Calu3 (cell line): ENCODE data around the gene KCNH4. TPM values are rescaled to one million over a fixed set of nuclear protein-coding genes. Genes with fewer than 3 reads are reported as not detected.
A peak's percentile ranks its signal among the peaks of the same experiment; 100 is the strongest.

Experiments used
- Bru-seq: library from RNA; stranded (reverse); fragments of 400-500 nt; gene quantifications from one replicate; lab custom pipeline; 2021; lab: Mats Ljungman, UMichigan
- BruChase-seq, 2 experiments: library from RNA; stranded (reverse); fragments of 400-500 nt; gene quantifications; one replicate each; lab custom pipeline; 2021; lab: Mats Ljungman, UMichigan
- BruUV-seq: library from RNA; stranded (reverse); fragments of 400-500 nt; replicated peaks from 2 replicates; lab custom pipeline; 2021; lab: Mats Ljungman, UMichigan
- CTCF ChIA-PET: fragments of 300-600 bp; sonication (Branson Sonifier 250); formaldehyde crosslinking; loops from one replicate; lab custom pipeline; 2022; ENCODE audit warnings: antibody characterized with exemption; lab: Charles Lee
- DNase-seq: peaks from one replicate; pipeline ENCODE4 v3.0.0; 2022
- H3K27ac Mint-ChIP-seq: one replicate; pipeline ENCODE4 v1.8.0; 2022; ENCODE audit warnings: mixed read lengths; ENCODE audit not compliant: unreplicated experiment
- H3K27me3 Mint-ChIP-seq: one replicate; pipeline ENCODE4 v1.8.0; 2022; ENCODE audit warnings: mixed read lengths; ENCODE audit not compliant: unreplicated experiment
- H3K36me3 Mint-ChIP-seq: one replicate; pipeline ENCODE4 v1.8.0; 2022; ENCODE audit warnings: mild to moderate bottlenecking, moderate library complexity, mixed read lengths; ENCODE audit not compliant: insufficient read depth, unreplicated experiment
- H3K4me1 Mint-ChIP-seq: one replicate; pipeline ENCODE4 v1.8.0; 2022; ENCODE audit warnings: mild to moderate bottlenecking, low read depth, mixed read lengths; ENCODE audit not compliant: unreplicated experiment
- H3K4me3 Mint-ChIP-seq: one replicate; pipeline ENCODE4 v1.8.0; 2022; ENCODE audit warnings: mild to moderate bottlenecking, low read depth, moderate library complexity, mixed read lengths; ENCODE audit not compliant: unreplicated experiment
- H3K9me3 Mint-ChIP-seq: one replicate; pipeline ENCODE4 v1.8.0; 2022; ENCODE audit warnings: low read depth, mixed read lengths; ENCODE audit not compliant: unreplicated experiment
- CTCF ChIP-seq: fragments of 200-600 bp; IDR thresholded peaks from one replicate; pipeline ENCODE4 v1.8.0; 2022; ENCODE audit warnings: antibody characterized with exemption; ENCODE audit not compliant: unreplicated experiment
- intact Hi-C: fragments of 100-400 bp; cut with micrococcal nuclease; formaldehyde crosslinking; loops from one replicate; pipeline ENCODE4 v1.10.0; 2022; ENCODE audit not compliant: unreplicated experiment
- long read RNA-seq: library from polyadenylated mRNA; stranded (forward); transcript quantifications from one replicate; pipeline ENCODE4 v2.0.0, GENCODE V29; 2022
- total RNA-seq: library from RNA; stranded (reverse); gene quantifications from 2 replicates; pipeline ENCODE4 v1.2.3, GENCODE V29; 2022

KCNH4 gene
- total RNA-seq = not detected in 2 replicates
- Bru-seq, nascent RNA = percentile 4 among the genes with signal in this experiment
- BruChase-seq, experiment 1, labeled RNA remaining after a 6-hour chase = percentile 9 among the genes with signal in this experiment
- BruChase-seq, experiment 2, labeled RNA remaining after a 2-hour chase = percentile 10 among the genes with signal in this experiment
- long read RNA-seq = 0 reads

- H3K27me3 Mint-ChIP-seq = peaks cover 54% of the 10 kb centered on the region
- DNase-seq = peak; percentile 36
- BruUV-seq = no TSS peak
- no peak within 1 kb of the TSS for H3K27ac Mint-ChIP-seq
- no peak within 1 kb of the TSS for H3K4me3 Mint-ChIP-seq
- H3K9me3 Mint-ChIP-seq = no peaks in the 10 kb centered on the region
- peaks cover 5% of the 10 kb centered on the region for H3K36me3 Mint-ChIP-seq
- H3K4me1 Mint-ChIP-seq = peaks cover 38% of the 10 kb centered on the region
- CTCF ChIA-PET = interaction anchor here (0.6 to 1.2 kb wide), 2 partner anchors 13 to 763 kb away, joined by 3 read pairs; partner anchors contain the start of gene GHDC
- intact Hi-C loops = no loop called here
- TF ChIP-seq CTCF = no peak
Observed at GRCh38 chr17:42180922-42181850, at the start of gene KCNH4. TSS of gene KCNH4 (minus strand) at chr17:42181142. CDS start at chr17:42180945, 197 bp downstream.

- Mint-ChIP-seq H3K36me3 (no peaks in the 10 kb centered on the region), H3K9me3 (no peaks in the 10 kb centered on the region), H3K4me3 (no peak overlapping the region), H3K27me3 (no peaks in the 10 kb centered on the region), H3K27ac (no peak overlapping the region), H3K4me1 (peaks cover 8% of the 10 kb centered on the region)
- no peak for DNase-seq
- intact Hi-C loops = no loop called here
- TF ChIP-seq CTCF = no peak
- BruUV-seq = no TSS peak
- CTCF ChIA-PET = no interaction called here
Observed at GRCh38 chr17:42230225-42230624, 49.3 kb upstream of the KCNH4 start.

GRCh38 chr17:42227849-42228700 is 47.1 kb upstream of the KCNH4 start:
- Mint-ChIP-seq H3K4me3 (no peak overlapping the region), H3K27ac (no peak overlapping the region), H3K36me3 (no peaks in the 10 kb centered on the region), H3K27me3 (no peaks in the 10 kb centered on the region), H3K4me1 (peaks cover 8% of the 10 kb centered on the region), H3K9me3 (no peaks in the 10 kb centered on the region)
- no peak for DNase-seq
- no peak for TF ChIP-seq CTCF
- CTCF ChIA-PET = no interaction called here
- no TSS peak for BruUV-seq
- intact Hi-C loops = no loop called here

DNA sequence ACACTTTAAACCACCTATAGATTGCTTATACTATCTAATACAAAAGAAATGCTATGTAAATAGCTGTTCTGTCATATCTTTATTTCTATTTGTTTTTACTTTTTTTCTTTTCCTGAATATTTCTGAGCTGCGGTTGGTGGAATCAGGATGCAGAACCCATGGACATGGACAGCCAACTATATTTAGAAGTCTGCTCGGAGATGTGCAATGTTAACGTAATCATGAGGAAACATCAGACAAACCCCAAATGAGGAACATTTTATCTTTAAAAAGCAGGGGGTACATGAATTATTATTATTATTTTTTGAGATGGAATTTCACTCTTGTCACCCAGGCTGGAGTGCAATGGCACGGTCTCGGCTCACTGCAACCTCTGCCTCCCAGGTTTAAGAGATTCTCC is 44.7 kb upstream of the KCNH4 start:
- H3K27ac Mint-ChIP-seq = no peak overlapping the region
- DNase-seq = no peak
- no peak overlapping the region for H3K4me3 Mint-ChIP-seq
- BruUV-seq = no TSS peak
- CTCF ChIA-PET = interaction anchor here (0.6 kb wide), 1 partner anchor 11 kb away, joined by 3 read pairs; no protein-coding TSS in a partner anchor
- no peaks in the 10 kb centered on the region for H3K36me3 Mint-ChIP-seq
- intact Hi-C loops = no loop called here
- TF ChIP-seq CTCF = no peak
- peaks cover 8% of the 10 kb centered on the region for H3K4me1 Mint-ChIP-seq
- H3K27me3 Mint-ChIP-seq = no peaks in the 10 kb centered on the region
- H3K9me3 Mint-ChIP-seq = no peaks in the 10 kb centered on the region
